IgD-negative memory B cell (primary cell): Measurements from ENCODE around the gene BMERB1. TPM values are rescaled to one million over a fixed set of nuclear protein-coding genes. Genes with fewer than 3 reads are reported as not detected.
"Not testable (repeated sequence)": the region's sequence is repeated elsewhere in the genome, so short reads cannot be mapped to it uniquely, and the experiment has no call there.

ENCODE experiments used
- H3K27ac Mint-ChIP-seq, 3 donors: one replicate each; pipeline ENCODE4 v1.8.0; 2020 to 2022; ENCODE audit warnings: mild to moderate bottlenecking in 3 of 3, mixed read lengths in 3 of 3, moderate library complexity in 1 of 3
- H3K27me3 Mint-ChIP-seq: one replicate; pipeline ENCODE4 v1.8.0; 2021; ENCODE audit warnings: mixed read lengths
- H3K36me3 Mint-ChIP-seq: one replicate; pipeline ENCODE4 v1.8.0; 2020; ENCODE audit warnings: mild to moderate bottlenecking, mixed read lengths
- H3K4me1 Mint-ChIP-seq, 3 donors: one replicate each; pipeline ENCODE4 v1.8.0; 2020 to 2022; ENCODE audit warnings: mixed read lengths in 3 of 3, mild to moderate bottlenecking in 1 of 3
- H3K4me3 Mint-ChIP-seq, 4 donors: one replicate each; pipeline ENCODE4 v1.8.0; 2020 to 2022; ENCODE audit warnings: mild to moderate bottlenecking in 4 of 4, mixed read lengths in 4 of 4, moderate library complexity in 3 of 4
- H3K9me3 Mint-ChIP-seq, 3 donors: one replicate each; pipeline ENCODE4 v1.8.0; 2020 to 2021; ENCODE audit warnings: mixed read lengths in 3 of 3, mild to moderate bottlenecking in 1 of 3
- polyA plus RNA-seq: library from polyadenylated mRNA; unstranded; fragments of 300-500 nt; fragmentation: Illumina TruSeq; gene quantifications from one replicate; pipeline ENCODE4 v1.2.3, GENCODE V29; 2021

The BMERB1 gene
- polyA plus RNA-seq, 1 donor from 2014 or later, result 4.2 TPM

GRCh38 chr16:15464401-15465186, 30.2 kb downstream of the BMERB1 start:
- Mint-ChIP-seq H3K36me3 (no peaks in the 10 kb centered on the region), H3K9me3 (no peaks in the 10 kb centered on the region), H3K4me3 (no peak overlapping the region), H3K4me1 (no peaks in the 10 kb centered on the region), H3K27ac (no peak overlapping the region), H3K27me3 (no peaks in the 10 kb centered on the region)

DNA sequence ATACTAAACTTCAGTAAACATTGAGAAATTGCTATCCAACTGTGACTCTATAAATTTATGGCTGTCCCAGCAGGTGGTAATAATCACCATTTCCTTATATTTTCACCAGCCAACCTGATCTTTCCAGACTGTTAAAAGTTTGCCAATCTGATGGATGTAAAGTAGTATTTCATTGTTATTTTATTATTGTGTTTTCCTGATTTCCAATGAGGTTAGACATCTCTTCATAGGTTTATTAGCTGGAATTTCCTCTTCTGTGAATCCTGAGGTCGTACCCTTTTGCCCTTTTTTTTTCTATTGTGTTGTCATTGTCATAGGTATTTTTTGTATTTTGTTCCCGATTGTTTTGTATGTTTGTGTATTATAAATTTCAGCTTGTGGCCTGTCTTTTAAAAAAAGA, 31.7 kb downstream of the BMERB1 start:
- Mint-ChIP-seq H3K9me3 (no peaks in the 10 kb centered on the region), H3K27ac (no peak overlapping the region), H3K4me3 (no peak overlapping the region), H3K36me3 (no peaks in the 10 kb centered on the region), H3K4me1 (no peaks in the 10 kb centered on the region), H3K27me3 (no peaks in the 10 kb centered on the region)

- Mint-ChIP-seq H3K9me3 (no peaks in the 10 kb centered on the region), H3K27ac (no peak overlapping the region), H3K4me3 (no peak overlapping the region), H3K4me1 (no peaks in the 10 kb centered on the region), H3K27me3 (peaks cover 2% of the 10 kb centered on the region), H3K36me3 (no peaks in the 10 kb centered on the region)
Measured at GRCh38 chr16:15466886-15467781, 32.7 kb downstream of the BMERB1 start.

- not testable (repeated sequence) for H3K9me3 Mint-ChIP-seq, H3K36me3 Mint-ChIP-seq, H3K27me3 Mint-ChIP-seq
Measured at GRCh38 chr16:15476971-15477370, 42.6 kb downstream of the BMERB1 start.

GRCh38 chr16:15477802-15478201, 43.4 kb downstream of the BMERB1 start:
- Mint-ChIP-seq H3K27ac (no peak overlapping the region), H3K9me3 (peaks cover 0 to 3% (median 0%) of the 10 kb centered on the region in 3 donors), H3K36me3 (peaks cover 4% of the 10 kb centered on the region), H3K27me3 (no peaks in the 10 kb centered on the region), H3K4me3 (no peak overlapping the region), H3K4me1 (peaks cover 0 to 2% (median 0%) of the 10 kb centered on the region in 3 donors)

More at GRCh38 chr16:15476971-15477370, 42.6 kb downstream of the BMERB1 start:
- not testable (repeated sequence) for H3K27ac Mint-ChIP-seq, H3K4me3 Mint-ChIP-seq, H3K4me1 Mint-ChIP-seq

GRCh38 chr16:15482068-15482747, 47.8 kb downstream of the BMERB1 start:
- Mint-ChIP-seq H3K27me3 (no peaks in the 10 kb centered on the region), H3K27ac (peak overlapping the region in 1 of 3 donors; percentile 93), H3K4me1 (peaks cover 5 to 8% (median 8%) of the 10 kb centered on the region in 3 donors), H3K9me3 (peaks cover 0 to 3% (median 0%) of the 10 kb centered on the region in 3 donors), H3K36me3 (peaks cover 3% of the 10 kb centered on the region), H3K4me3 (no peak overlapping the region)

DNA sequence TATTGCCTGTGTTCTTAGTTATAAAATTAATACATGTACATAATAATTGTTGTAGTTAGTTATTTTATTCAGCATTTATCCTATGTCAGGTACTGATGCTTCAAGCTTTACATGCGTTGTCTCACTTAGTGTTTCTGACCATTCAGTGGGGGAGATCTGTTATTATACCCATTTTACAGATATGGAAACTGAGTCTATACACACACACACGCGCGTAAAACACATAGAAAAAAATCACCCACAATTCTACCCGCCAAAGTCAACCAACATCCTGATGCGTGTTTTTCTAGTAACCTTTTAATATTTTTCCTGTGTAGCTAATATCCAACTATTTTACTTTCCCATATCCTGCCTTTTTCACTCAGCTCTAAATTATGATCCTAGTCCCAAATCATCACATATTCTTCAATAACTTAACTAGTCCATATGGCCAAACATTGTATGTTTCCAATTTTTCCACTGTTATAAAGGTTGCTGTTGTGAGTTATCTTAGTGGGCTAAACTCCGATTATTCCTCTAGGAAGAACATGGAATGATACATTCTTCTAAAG, 48.4 kb downstream of the BMERB1 start:
- H3K4me1 Mint-ChIP-seq, result peaks cover 5 to 8% (median 8%) of the 10 kb centered on the region in 3 donors
- no peak overlapping the region for H3K4me3 Mint-ChIP-seq
- peaks cover 3% of the 10 kb centered on the region for H3K36me3 Mint-ChIP-seq
- peaks cover under 1% of the 10 kb centered on the region for H3K27me3 Mint-ChIP-seq
- H3K27ac Mint-ChIP-seq, result no peak overlapping the region
- peaks cover 0 to 2% (median 0%) of the 10 kb centered on the region in 3 donors for H3K9me3 Mint-ChIP-seq

DNA sequence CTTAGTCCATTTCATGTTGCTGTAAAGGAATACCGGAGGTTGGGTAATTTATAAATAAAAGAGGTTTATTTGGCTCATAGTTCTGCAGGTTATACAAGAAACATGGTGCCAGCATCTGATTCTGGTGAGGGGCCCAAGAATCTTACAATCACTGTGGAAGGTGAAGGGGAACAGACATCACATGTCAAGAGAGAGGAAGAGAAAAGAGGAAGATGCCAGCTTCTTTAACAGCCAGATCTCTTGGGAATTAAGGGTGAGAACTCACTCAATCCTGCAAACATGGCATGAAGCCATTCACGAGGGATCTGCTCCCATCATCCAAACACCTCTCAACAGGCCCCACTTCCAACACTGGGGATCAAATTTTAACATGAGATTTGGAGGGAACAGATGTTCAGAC, 49.5 kb downstream of the BMERB1 start:
- H3K4me3 Mint-ChIP-seq, result peak overlapping the region in 1 of 4 donors; percentile 47
- H3K9me3 Mint-ChIP-seq, result peaks cover 0 to 2% (median 1%) of the 10 kb centered on the region in 3 donors
- H3K36me3 Mint-ChIP-seq, result peaks cover 3% of the 10 kb centered on the region
- peaks cover 3% of the 10 kb centered on the region for H3K27me3 Mint-ChIP-seq
- H3K27ac Mint-ChIP-seq, result peak overlapping the region in 1 of 3 donors; percentile 3
- H3K4me1 Mint-ChIP-seq, result peaks cover 5 to 8% (median 8%) of the 10 kb centered on the region in 3 donors

DNA sequence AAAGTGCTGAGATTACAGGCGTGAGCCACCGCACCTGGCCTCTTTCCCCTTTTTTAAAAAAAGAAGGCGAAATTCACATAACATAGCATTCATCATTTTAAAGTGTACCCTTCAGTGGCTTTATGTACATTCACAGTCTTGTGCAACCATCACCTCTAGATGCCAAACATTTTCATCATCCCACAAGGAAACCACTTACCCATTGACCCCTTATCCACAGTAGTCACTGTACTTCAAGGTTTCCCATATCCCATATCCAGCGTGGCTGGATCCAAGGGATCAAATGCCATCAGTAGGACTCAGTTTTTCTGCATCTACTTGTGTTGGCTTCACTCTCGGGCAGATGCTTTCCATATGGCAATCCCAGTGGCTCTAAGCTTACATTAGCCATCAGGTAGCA, 50.3 kb downstream of the BMERB1 start:
- peaks cover 3% of the 10 kb centered on the region for H3K36me3 Mint-ChIP-seq
- H3K27me3 Mint-ChIP-seq, result peaks cover 3% of the 10 kb centered on the region
- peaks cover 5 to 8% (median 8%) of the 10 kb centered on the region in 3 donors for H3K4me1 Mint-ChIP-seq
- H3K9me3 Mint-ChIP-seq, result peaks cover 0 to 2% (median 1%) of the 10 kb centered on the region in 3 donors
- no peak overlapping the region for H3K27ac Mint-ChIP-seq
- H3K4me3 Mint-ChIP-seq, result no peak overlapping the region

DNA sequence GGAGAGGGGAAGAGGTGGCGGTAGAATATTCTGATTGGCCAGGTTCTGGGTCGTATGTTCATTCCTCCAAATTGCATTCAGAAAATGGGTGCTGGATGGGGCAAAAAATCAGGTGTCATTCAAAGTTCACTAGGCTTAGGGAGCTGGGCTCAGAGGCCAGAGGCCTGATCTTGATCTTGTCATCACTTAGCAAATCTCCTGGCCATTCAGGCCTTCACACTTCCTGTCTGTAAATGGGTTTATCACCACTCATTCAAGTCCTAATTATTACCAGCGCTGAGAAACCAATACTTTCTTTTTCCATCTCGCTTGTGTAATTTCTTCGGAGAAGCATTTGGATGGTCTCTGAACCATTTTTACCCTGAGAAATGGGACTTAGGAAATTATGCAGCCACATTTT, 50.8 kb downstream of the BMERB1 start:
- H3K4me1 Mint-ChIP-seq, result peaks cover 5 to 8% (median 8%) of the 10 kb centered on the region in 3 donors
- H3K27me3 Mint-ChIP-seq, result peaks cover 3% of the 10 kb centered on the region
- peaks cover 0 to 2% (median 1%) of the 10 kb centered on the region in 3 donors for H3K9me3 Mint-ChIP-seq
- H3K27ac Mint-ChIP-seq, result no peak overlapping the region
- peaks cover 3% of the 10 kb centered on the region for H3K36me3 Mint-ChIP-seq
- H3K4me3 Mint-ChIP-seq, result no peak overlapping the region

DNA sequence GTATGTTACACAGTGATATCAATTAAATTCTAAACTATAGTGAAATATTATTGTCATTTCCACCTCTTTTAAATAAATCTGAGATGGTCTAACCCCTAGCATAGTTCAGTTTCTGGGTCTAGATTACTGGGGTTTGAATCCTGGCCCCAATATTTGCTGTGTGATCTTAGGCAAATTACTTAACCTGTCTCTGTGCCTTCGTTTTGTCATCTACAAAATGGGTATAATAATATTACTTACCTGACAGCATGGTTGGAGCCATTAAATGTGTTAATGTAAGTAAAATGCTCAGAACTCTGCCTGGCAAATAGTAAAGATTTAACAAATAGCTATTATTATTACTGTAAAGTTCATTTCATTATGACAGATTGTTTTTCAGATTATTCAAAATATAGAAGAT, 52.3 kb downstream of the BMERB1 start:
- no peak overlapping the region for H3K4me3 Mint-ChIP-seq
- H3K36me3 Mint-ChIP-seq, result peaks cover 4% of the 10 kb centered on the region
- H3K27ac Mint-ChIP-seq, result no peak overlapping the region
- H3K9me3 Mint-ChIP-seq, result peaks cover 0 to 2% (median 1%) of the 10 kb centered on the region in 3 donors
- H3K4me1 Mint-ChIP-seq, result peaks cover 5 to 8% (median 8%) of the 10 kb centered on the region in 3 donors
- H3K27me3 Mint-ChIP-seq, result peaks cover 3% of the 10 kb centered on the region

GRCh38 chr16:15487336-15488284, 53.2 kb downstream of the BMERB1 start:
- Mint-ChIP-seq H3K4me1 (peaks cover 5 to 10% (median 8%) of the 10 kb centered on the region in 3 donors), H3K27ac (no peak overlapping the region), H3K36me3 (peaks cover 4% of the 10 kb centered on the region), H3K9me3 (peaks cover 0 to 2% (median 1%) of the 10 kb centered on the region in 3 donors), H3K4me3 (no peak overlapping the region), H3K27me3 (peaks cover 3% of the 10 kb centered on the region)

DNA sequence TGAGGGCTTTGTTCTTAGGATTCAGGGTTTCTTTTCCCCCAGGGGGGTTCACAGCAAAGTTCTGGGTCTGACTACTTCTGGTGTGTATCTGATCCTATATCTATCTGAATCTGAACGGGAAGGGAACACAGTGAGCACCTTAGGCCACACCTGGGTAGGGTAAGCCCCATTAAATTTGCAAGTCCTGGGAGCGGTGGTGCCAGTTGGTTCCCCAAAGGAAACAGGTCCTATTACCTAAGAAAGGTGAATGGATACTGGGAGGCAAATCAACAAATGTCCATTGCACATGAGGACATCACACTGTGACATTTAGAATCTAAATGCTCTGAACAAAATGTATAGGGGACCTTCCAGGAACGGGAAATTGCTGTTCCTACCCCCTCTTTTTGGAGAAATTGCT, 54.6 kb downstream of the BMERB1 start:
- H3K27ac Mint-ChIP-seq, result peak overlapping the region in 1 of 3 donors; percentile 39
- H3K36me3 Mint-ChIP-seq, result peaks cover 1% of the 10 kb centered on the region
- peaks cover 3% of the 10 kb centered on the region for H3K27me3 Mint-ChIP-seq
- peaks cover 0 to 2% (median 1%) of the 10 kb centered on the region in 3 donors for H3K9me3 Mint-ChIP-seq
- H3K4me1 Mint-ChIP-seq, result peaks cover 0 to 3% (median 3%) of the 10 kb centered on the region in 3 donors
- H3K4me3 Mint-ChIP-seq, result no peak overlapping the region
